ENCODE measurements around the gene SECISBP2L.
"Not testable (repeated sequence)": the region's sequence is repeated elsewhere in the genome, so short reads cannot be mapped to it uniquely, and the experiment has no call there.

The SECISBP2L gene

GRCh38 chr15:48989170-48989569 is 57.1 kb downstream of the SECISBP2L start:
- no peak for DNase-seq

- no peak for DNase-seq
These were observed 59.1 kb downstream of the SECISBP2L start for GRCh38 chr15:48987142-48987541.

GRCh38 chr15:48986240-48986639 is 60.0 kb downstream of the SECISBP2L start:
- DNase-seq = no peak

- no peak for DNase-seq
These were observed 60.7 kb downstream of the SECISBP2L start for GRCh38 chr15:48985516-48985915.

GRCh38 chr15:48984811-48985352 is 61.4 kb downstream of the SECISBP2L start:
- DNase-seq = no peak

- no peak for DNase-seq
These were observed 62.1 kb downstream of the SECISBP2L start for GRCh38 chr15:48984021-48984710.

GRCh38 chr15:48983300-48983699 is 62.9 kb downstream of the SECISBP2L start:
- no peak for DNase-seq

GRCh38 chr15:48981941-48982340 is 64.3 kb downstream of the SECISBP2L start:
- DNase-seq = no peak

- DNase-seq = no peak
These were observed 67.6 kb downstream of the SECISBP2L start for GRCh38 chr15:48978638-48979037.

GRCh38 chr15:48976444-48977088 is 69.7 kb downstream of the SECISBP2L start:
- DNase-seq = no peak

- DNase-seq = peak; percentile 45
These were observed 70.5 kb downstream of the SECISBP2L start for GRCh38 chr15:48975472-48976419.

- no peak for DNase-seq
These were observed 71.4 kb downstream of the SECISBP2L start for GRCh38 chr15:48974882-48975281.

- no peak for DNase-seq
These were observed 73.3 kb downstream of the SECISBP2L start for GRCh38 chr15:48972750-48973503.

GRCh38 chr15:48970926-48971325 is 75.3 kb downstream of the SECISBP2L start:
- not testable (repeated sequence) for DNase-seq

- DNase-seq = no peak
These were observed 78.2 kb downstream of the SECISBP2L start for GRCh38 chr15:48968066-48968465.

GRCh38 chr15:48967336-48967735 is 78.9 kb downstream of the SECISBP2L start:
- DNase-seq = no peak

GRCh38 chr15:48966595-48967301 is 79.5 kb downstream of the SECISBP2L start:
- DNase-seq = no peak

GRCh38 chr15:48965972-48966371 is 80.3 kb downstream of the SECISBP2L start:
- no peak for DNase-seq

- DNase-seq = no peak
These were observed 81.3 kb downstream of the SECISBP2L start for GRCh38 chr15:48964898-48965297.

GRCh38 chr15:48963524-48964113 is 82.6 kb downstream of the SECISBP2L start, which contains the start of gene SHC4:
Gene SHC4 (minus strand): TSS chr15:48963919. CDS start chr15:48963015, 904 bp downstream.
- peak; percentile 38 for DNase-seq
